Measurements from ENCODE around the gene RTL1. TPM values are rescaled to one million over a fixed set of nuclear protein-coding genes. Genes with fewer than 3 reads are reported as not detected.
A peak's percentile ranks its signal among the peaks of the same experiment; 100 is the strongest.

RTL1 gene
- total and polyA plus RNA-seq, 2 of the 13 experiments (the other 11 are each of a cell fraction or from before 2014, with no cell fraction given) = not detected

DNA sequence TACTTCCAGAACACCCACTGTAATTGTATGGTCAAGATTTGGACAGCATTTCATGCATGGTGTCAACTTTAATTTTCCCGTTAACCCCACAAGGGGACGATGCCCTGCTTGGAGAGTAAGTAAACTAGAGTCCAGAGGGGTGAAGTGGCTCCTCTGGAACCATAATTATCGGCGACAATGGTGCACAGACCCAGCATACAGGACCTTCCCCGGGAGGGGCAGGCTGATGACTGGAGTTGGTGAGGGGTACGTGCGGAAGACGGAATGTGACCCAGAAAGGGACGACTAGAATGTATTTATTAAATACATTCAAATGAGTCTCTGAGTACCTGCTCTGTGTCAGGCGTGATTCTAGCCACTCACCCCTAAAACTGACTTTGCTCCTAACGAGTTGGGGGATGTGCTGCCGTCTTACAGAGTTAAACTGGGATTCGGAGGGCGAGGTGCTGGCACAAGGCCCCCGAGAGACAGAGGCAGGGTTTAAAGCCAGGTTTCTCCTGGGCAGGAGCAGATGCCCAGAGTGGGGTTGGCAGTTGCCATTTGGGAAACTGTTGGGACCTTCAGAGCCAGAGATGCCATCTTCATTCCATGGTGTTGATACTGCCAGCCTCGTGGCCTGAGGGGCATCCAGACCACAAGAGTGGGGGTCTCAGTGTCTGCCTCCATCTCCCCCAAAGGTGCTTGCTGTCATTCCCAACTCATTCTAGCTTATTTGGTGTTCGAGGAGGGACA is 10.9 kb downstream of the RTL1 start:
- no peaks in the 10 kb centered on the region for H3K36me3 ChIP-seq (replicated peaks in 1 of 2; ENCODE audit: control insufficient read depth in 1 of 2, insufficient read depth in 2 of 2, low read length in 2 of 2)
- H3K27me3 ChIP-seq (ENCODE audit: control insufficient read depth in 1 of 2, insufficient read depth in 2 of 2, low read length in 2 of 2) = peaks cover 0 to 24% of the 10 kb centered on the region in 2 experiments; a peak in 3 of 5 replicates
- BruUV-seq (replicated peaks) = no TSS peak
- TF ChIP-seq ZNF652 (CRISPR knock-in tag; IDR thresholded peaks at IDR 0.05; ENCODE audit: borderline replicate concordance, low read depth) (no peak), MTF2 (CRISPR knock-in tag; IDR thresholded peaks at IDR 0.05; ENCODE audit: borderline replicate concordance) (no peak), RFX5 (IDR thresholded peaks at IDR 0.05; ENCODE audit: low read depth, low read length) (no peak), ZNF263 (CRISPR knock-in tag; IDR thresholded peaks at IDR 0.05) (no peak), BHLHE40 (IDR thresholded peaks at IDR 0.05; ENCODE audit: low read length) (no peak), TEAD3 (CRISPR knock-in tag; optimal IDR thresholded peaks at IDR 0.05; ENCODE audit: borderline replicate concordance) (no peak), NCOA5 (CRISPR knock-in tag; IDR thresholded peaks at IDR 0.05) (no peak), NCOR1 (IDR thresholded peaks at IDR 0.05; ENCODE audit: borderline replicate concordance, low read length) (no peak), ZNF468 (CRISPR knock-in tag; IDR thresholded peaks at IDR 0.05) (no peak), ZNF773 (CRISPR knock-in tag; IDR thresholded peaks at IDR 0.05; ENCODE audit: borderline replicate concordance) (no peak), SOX13 (IDR thresholded peaks at IDR 0.05) (no peak), SOX13 (CRISPR knock-in tag; conservative IDR thresholded peaks at IDR 0.05 in 1 of 2, IDR thresholded peaks at IDR 0.05 in 1 of 2) (no peak), ZNF121 (CRISPR knock-in tag; IDR thresholded peaks at IDR 0.05) (no peak), SPEN (CRISPR knock-in tag; IDR thresholded peaks at IDR 0.05; ENCODE audit: low read depth) (no peak)
- TF ChIP-seq, protein P1, sequence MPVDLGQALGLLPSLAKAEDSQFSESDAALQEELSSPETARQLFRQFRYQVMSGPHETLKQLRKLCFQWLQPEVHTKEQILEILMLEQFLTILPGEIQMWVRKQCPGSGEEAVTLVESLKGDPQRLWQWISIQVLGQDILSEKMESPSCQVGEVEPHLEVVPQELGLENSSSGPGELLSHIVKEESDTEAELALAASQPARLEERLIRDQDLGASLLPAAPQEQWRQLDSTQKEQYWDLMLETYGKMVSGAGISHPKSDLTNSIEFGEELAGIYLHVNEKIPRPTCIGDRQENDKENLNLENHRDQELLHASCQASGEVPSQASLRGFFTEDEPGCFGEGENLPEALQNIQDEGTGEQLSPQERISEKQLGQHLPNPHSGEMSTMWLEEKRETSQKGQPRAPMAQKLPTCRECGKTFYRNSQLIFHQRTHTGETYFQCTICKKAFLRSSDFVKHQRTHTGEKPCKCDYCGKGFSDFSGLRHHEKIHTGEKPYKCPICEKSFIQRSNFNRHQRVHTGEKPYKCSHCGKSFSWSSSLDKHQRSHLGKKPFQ (CRISPR knock-in tag; IDR thresholded peaks at IDR 0.05; ENCODE audit: insufficient replicate concordance) = no peak
- TF ChIP-seq, protein P2, sequence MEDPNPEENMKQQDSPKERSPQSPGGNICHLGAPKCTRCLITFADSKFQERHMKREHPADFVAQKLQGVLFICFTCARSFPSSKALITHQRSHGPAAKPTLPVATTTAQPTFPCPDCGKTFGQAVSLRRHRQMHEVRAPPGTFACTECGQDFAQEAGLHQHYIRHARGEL (CRISPR knock-in tag; IDR thresholded peaks at IDR 0.05) = no peak
- TF ChIP-seq, protein P3, sequence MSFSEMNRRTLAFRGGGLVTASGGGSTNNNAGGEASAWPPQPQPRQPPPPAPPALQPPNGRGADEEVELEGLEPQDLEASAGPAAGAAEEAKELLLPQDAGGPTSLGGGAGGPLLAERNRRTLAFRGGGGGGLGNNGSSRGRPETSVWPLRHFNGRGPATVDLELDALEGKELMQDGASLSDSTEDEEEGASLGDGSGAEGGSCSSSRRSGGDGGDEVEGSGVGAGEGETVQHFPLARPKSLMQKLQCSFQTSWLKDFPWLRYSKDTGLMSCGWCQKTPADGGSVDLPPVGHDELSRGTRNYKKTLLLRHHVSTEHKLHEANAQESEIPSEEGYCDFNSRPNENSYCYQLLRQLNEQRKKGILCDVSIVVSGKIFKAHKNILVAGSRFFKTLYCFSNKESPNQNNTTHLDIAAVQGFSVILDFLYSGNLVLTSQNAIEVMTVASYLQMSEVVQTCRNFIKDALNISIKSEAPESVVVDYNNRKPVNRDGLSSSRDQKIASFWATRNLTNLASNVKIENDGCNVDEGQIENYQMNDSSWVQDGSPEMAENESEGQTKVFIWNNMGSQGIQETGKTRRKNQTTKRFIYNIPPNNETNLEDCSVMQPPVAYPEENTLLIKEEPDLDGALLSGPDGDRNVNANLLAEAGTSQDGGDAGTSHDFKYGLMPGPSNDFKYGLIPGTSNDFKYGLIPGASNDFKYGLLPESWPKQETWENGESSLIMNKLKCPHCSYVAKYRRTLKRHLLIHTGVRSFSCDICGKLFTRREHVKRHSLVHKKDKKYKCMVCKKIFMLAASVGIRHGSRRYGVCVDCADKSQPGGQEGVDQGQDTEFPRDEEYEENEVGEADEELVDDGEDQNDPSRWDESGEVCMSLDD (CRISPR knock-in tag; IDR thresholded peaks at IDR 0.05; ENCODE audit: borderline replicate concordance) = no peak
- H3K4me3 ChIP-seq (replicated peaks in 1 of 3; ENCODE audit: insufficient read depth in 1 of 3, low read depth in 2 of 3, low read length in 3 of 3) = no peak overlapping the region
- H3K27ac ChIP-seq (ENCODE audit: extremely low read length, insufficient read depth, low read length) = no peak overlapping the region
- FAIRE-seq (no peak), ATAC-seq (no peak), DNase-seq (ENCODE audit: low spot score) (no peak)
- no peak overlapping the region for H2AFZ ChIP-seq (ENCODE audit: low read length)
- H3K9ac ChIP-seq (ENCODE audit: insufficient read depth, low read depth, low read length) = no peak overlapping the region
- H3K9me3 ChIP-seq (ENCODE audit: low read length) = no peaks in the 10 kb centered on the region
- CTCF ChIA-PET (ENCODE audit: low intra/inter-chr PET ratio, low total read pairs) = no interaction called here
- peaks cover 20% of the 10 kb centered on the region for H3K4me1 ChIP-seq (ENCODE audit: insufficient read depth, low read length)
- H4K20me1 ChIP-seq (ENCODE audit: insufficient read depth, low read length) = no peaks in the 10 kb centered on the region
- in situ Hi-C loops (cut with HindIII; ENCODE audit: extremely low pct_ligation_motif_present, low pct_unique_long_range_greater_than_20kb) (loop anchor here (10.0 kb wide), 1 partner anchor 488 kb away; no protein-coding TSS in a partner anchor), intact Hi-C loops (cut with micrococcal nuclease; ENCODE audit: unreplicated experiment) (no loop called here)
- no peaks in the 10 kb centered on the region for H3K79me2 ChIP-seq (ENCODE audit: insufficient read depth, low read length)
- 61% methylated on average over 16 of the region's 17 CpGs for WGBS (ENCODE audit: low lambda C conversion rate)
- peak overlapping the region; percentile 70 for H3K4me2 ChIP-seq (ENCODE audit: low read depth, low read length)
- POLR2A ChIA-PET = no interaction called here
